ENCODE measurements around the gene SLFN5. TPM values are rescaled to one million over a fixed set of nuclear protein-coding genes. Genes with fewer than 3 reads are reported as not detected.

The SLFN5 gene
- total and polyA plus RNA-seq, 2 of the 4 experiments (the other 2 are of a cell fraction): 13.0 to 48.9 TPM

- in situ Hi-C loops (cut with MboI; ENCODE audit: low sequenced_read_pairs): no loop called here
- H2AK9ac ChIP-seq (replicated peaks; ENCODE audit: low read depth, low read length, poor library complexity): no peak overlapping the region
- H2BK20ac ChIP-seq (ENCODE audit: low read depth, low read length): no peak overlapping the region
- no peak overlapping the region for H2BK15ac ChIP-seq (ENCODE audit: low read depth, low read length)
- H3K14ac ChIP-seq (replicated peaks; ENCODE audit: low read depth, low read length): no peak overlapping the region
- no peak overlapping the region for H3K23ac ChIP-seq (ENCODE audit: low read depth, low read length)
- H3K36me3 ChIP-seq (ENCODE audit: control insufficient read depth, insufficient read depth, low read length): no peaks in the 10 kb centered on the region
- TF ChIP-seq MXI1 (IDR thresholded peaks at IDR 0.05; ENCODE audit: borderline replicate concordance, low read depth, low read length): no peak
- TF ChIP-seq MAFK (IDR thresholded peaks at IDR 0.05; ENCODE audit: low read depth, low read length): no peak
- no peak for TF ChIP-seq FOS (IDR thresholded peaks at IDR 0.05; ENCODE audit: low read depth, low read length)
- TF ChIP-seq BHLHE40 (IDR thresholded peaks at IDR 0.05; ENCODE audit: low read depth, low read length): no peak
- no peak for TF ChIP-seq SMC3 (IDR thresholded peaks at IDR 0.05; ENCODE audit: low read depth, low read length)
- TF ChIP-seq ELK1 (IDR thresholded peaks at IDR 0.05; ENCODE audit: borderline replicate concordance, low read depth, low read length): no peak
- dilution Hi-C loops (cut with HindIII; ENCODE audit: low sequenced_read_pairs, unreplicated experiment): no loop called here
- H3K9me1 ChIP-seq (ENCODE audit: insufficient read depth, low read length): peaks cover 15% of the 10 kb centered on the region
- no peaks in the 10 kb centered on the region for H3K9me3 ChIP-seq (ENCODE audit: control insufficient read depth, insufficient read depth, low read length)
- WGBS, 2 experiments (ENCODE audit: extremely low coverage in 2 of 2, insufficient read length in 1 of 2): no CpG with 5 or more reads among the region's 2 CpGs
- no peak overlapping the region for H3K56ac ChIP-seq (ENCODE audit: extremely low read depth, insufficient read depth, low read length)
- no peak overlapping the region for H3K4ac ChIP-seq (ENCODE audit: low read depth, low read length)
- no peak for ATAC-seq (ENCODE audit: low read depth)
- H4K5ac ChIP-seq (ENCODE audit: low read depth, low read length): no peak overlapping the region
- POLR2A ChIA-PET (ENCODE audit: unreplicated experiment): interaction anchor here (1.2 kb wide), 1 partner anchor 9 kb away, joined by 5 read pairs; the partner anchor contains the start of gene SLFN5
- no peak overlapping the region for H2AK5ac ChIP-seq (ENCODE audit: low read depth, low read length)
- peaks cover 16% of the 10 kb centered on the region for H3K4me1 ChIP-seq (ENCODE audit: control insufficient read depth, insufficient read depth, low read length)
- CTCF ChIA-PET: no interaction called here
- H2BK5ac ChIP-seq (ENCODE audit: low read depth, low read length, poor library complexity, severe bottlenecking): no peak overlapping the region
- H3K27ac ChIP-seq (ENCODE audit: insufficient read depth, low read length): no peak overlapping the region
- no peaks in the 10 kb centered on the region for H3K27me3 ChIP-seq (ENCODE audit: control insufficient read depth, insufficient read depth, low read length)
- no peak overlapping the region for H3K4me2 ChIP-seq (ENCODE audit: low read depth, low read length)
- peaks cover 28% of the 10 kb centered on the region for H4K20me1 ChIP-seq (ENCODE audit: insufficient read depth, low read length)
- H3K18ac ChIP-seq (ENCODE audit: low read depth, low read length): no peak overlapping the region
- no peak overlapping the region for H4K8ac ChIP-seq (ENCODE audit: low read depth in 2 of 2, low read length in 2 of 2)
- no peak for DNase-seq
- intact Hi-C loops (cut with micrococcal nuclease): no loop called here
- H2BK120ac ChIP-seq (ENCODE audit: low read depth, low read length): no peak overlapping the region
- H2AFZ ChIP-seq (replicated peaks; ENCODE audit: low read length, poor library complexity): no peak overlapping the region
- no peak overlapping the region for H3K9ac ChIP-seq (ENCODE audit: low read depth, low read length)
- H3K4me3 ChIP-seq (ENCODE audit: insufficient read depth, low read depth, low read length): no peak overlapping the region
- H3K79me1 ChIP-seq (ENCODE audit: low read depth in 1 of 2, low read length in 2 of 2): peaks cover 13 to 56% of the 10 kb centered on the region in 2 experiments; a peak in 3 of 4 replicates
- no TSS peak for BruUV-seq (replicated peaks)
- no peak overlapping the region for H4K91ac ChIP-seq (ENCODE audit: insufficient read depth, low read depth, low read length)
Observed at GRCh38 chr17:35252651-35253050, 9.8 kb downstream of the SLFN5 start.
